ENCODE results near the gene BICC1. TPM values are rescaled to one million over a fixed set of nuclear protein-coding genes. Genes with fewer than 3 reads are reported as not detected.

Gene BICC1
- total RNA-seq, 1 donor, result 210 TPM

- Histone ChIP-seq H3K4me3 (ENCODE audit: insufficient read depth, low read length) (peak overlapping the region; percentile 16), H3K4me1 (ENCODE audit: insufficient read depth, low read length) (peaks cover 55% of the 10 kb centered on the region), H3K36me3 (ENCODE audit: insufficient read depth, low read length) (no peaks in the 10 kb centered on the region), H4K20me1 (ENCODE audit: insufficient read depth, low read length) (no peaks in the 10 kb centered on the region), H3K4me2 (ENCODE audit: insufficient read depth, low read length) (peak overlapping the region; percentile 63), H3K79me2 (ENCODE audit: insufficient read depth, low read length) (peaks cover 63% of the 10 kb centered on the region), H3K9me3 (ENCODE audit: low read depth, low read length) (no peaks in the 10 kb centered on the region), H3K27me3 (ENCODE audit: insufficient read depth, low read length) (no peaks in the 10 kb centered on the region), H3K27ac (ENCODE audit: low read depth, low read length) (peak overlapping the region; percentile 95), H2AFZ (ENCODE audit: low read length) (no peak overlapping the region)
- TF ChIP-seq CTCF (IDR thresholded peaks at IDR 0.05; ENCODE audit: extremely low read depth, low read depth, low read length), result no peak
- DNase-seq (ENCODE audit: insufficient read length, low spot score, missing footprints), result peak; percentile 37
Observed at GRCh38 chr10:58637352-58637751, 124.7 kb downstream of the BICC1 start.

- peak; percentile 17 for DNase-seq (ENCODE audit: insufficient read length, low spot score, missing footprints)
- Histone ChIP-seq H3K4me1 (ENCODE audit: insufficient read depth, low read length) (peaks cover 64% of the 10 kb centered on the region), H2AFZ (ENCODE audit: low read length) (no peak overlapping the region)
Observed at GRCh38 chr10:58638388-58638787, 125.7 kb downstream of the BICC1 start.

GRCh38 chr10:58641095-58641531 is 128.4 kb downstream of the BICC1 start:
- peak; percentile 55 for DNase-seq (ENCODE audit: insufficient read length, low spot score, missing footprints)
- Histone ChIP-seq H3K27me3 (ENCODE audit: insufficient read depth, low read length) (no peaks in the 10 kb centered on the region), H3K4me2 (ENCODE audit: insufficient read depth, low read length) (peak overlapping the region; percentile 14), H3K9me3 (ENCODE audit: low read depth, low read length) (no peaks in the 10 kb centered on the region), H3K4me3 (ENCODE audit: insufficient read depth, low read length) (no peak overlapping the region), H3K27ac (ENCODE audit: low read depth, low read length) (peak overlapping the region; percentile 91), H3K36me3 (ENCODE audit: insufficient read depth, low read length) (no peaks in the 10 kb centered on the region), H3K4me1 (ENCODE audit: insufficient read depth, low read length) (peaks cover 71% of the 10 kb centered on the region), H3K79me2 (ENCODE audit: insufficient read depth, low read length) (peaks cover 65% of the 10 kb centered on the region), H4K20me1 (ENCODE audit: insufficient read depth, low read length) (no peaks in the 10 kb centered on the region), H2AFZ (ENCODE audit: low read length) (no peak overlapping the region)
- peak; percentile 49 for TF ChIP-seq CTCF (IDR thresholded peaks at IDR 0.05; ENCODE audit: extremely low read depth, low read depth, low read length)

More at GRCh38 chr10:58638388-58638787, 125.7 kb downstream of the BICC1 start:
- no peak for TF ChIP-seq CTCF (IDR thresholded peaks at IDR 0.05; ENCODE audit: extremely low read depth, low read depth, low read length)
- no peaks in the 10 kb centered on the region for H3K36me3 ChIP-seq (ENCODE audit: insufficient read depth, low read length)
- H4K20me1 ChIP-seq (ENCODE audit: insufficient read depth, low read length), result no peaks in the 10 kb centered on the region
- peaks cover 63% of the 10 kb centered on the region for H3K79me2 ChIP-seq (ENCODE audit: insufficient read depth, low read length)
- H3K27ac ChIP-seq (ENCODE audit: low read depth, low read length), result peak overlapping the region; percentile 95
- no peaks in the 10 kb centered on the region for H3K9me3 ChIP-seq (ENCODE audit: low read depth, low read length)
- H3K4me3 ChIP-seq (ENCODE audit: insufficient read depth, low read length), result no peak overlapping the region
- H3K4me2 ChIP-seq (ENCODE audit: insufficient read depth, low read length), result peak overlapping the region; percentile 63
- H3K27me3 ChIP-seq (ENCODE audit: insufficient read depth, low read length), result no peaks in the 10 kb centered on the region

- Histone ChIP-seq H3K4me2 (ENCODE audit: insufficient read depth, low read length) (peak overlapping the region; percentile 14), H3K79me2 (ENCODE audit: insufficient read depth, low read length) (peaks cover 64% of the 10 kb centered on the region), H3K4me1 (ENCODE audit: insufficient read depth, low read length) (peaks cover 71% of the 10 kb centered on the region)
Observed at GRCh38 chr10:58641708-58642107, 129.0 kb downstream of the BICC1 start.

More at GRCh38 chr10:58641708-58642107, 129.0 kb downstream of the BICC1 start:
- no peaks in the 10 kb centered on the region for H4K20me1 ChIP-seq (ENCODE audit: insufficient read depth, low read length)
- no peaks in the 10 kb centered on the region for H3K36me3 ChIP-seq (ENCODE audit: insufficient read depth, low read length)
- H3K27me3 ChIP-seq (ENCODE audit: insufficient read depth, low read length), result no peaks in the 10 kb centered on the region
- DNase-seq (ENCODE audit: insufficient read length, low spot score, missing footprints), result no peak
- TF ChIP-seq CTCF (IDR thresholded peaks at IDR 0.05; ENCODE audit: extremely low read depth, low read depth, low read length), result no peak
- H3K27ac ChIP-seq (ENCODE audit: low read depth, low read length), result peak overlapping the region; percentile 91
- no peak overlapping the region for H2AFZ ChIP-seq (ENCODE audit: low read length)
- H3K9me3 ChIP-seq (ENCODE audit: low read depth, low read length), result no peaks in the 10 kb centered on the region
- H3K4me3 ChIP-seq (ENCODE audit: insufficient read depth, low read length), result no peak overlapping the region

All from osteoblast (primary cell).